NB4 (cell line): Measurements from ENCODE around the gene RUFY1.
"Not testable (repeated sequence)": the region's sequence is repeated elsewhere in the genome, so short reads cannot be mapped to it uniquely, and the experiment has no call there.

Experiments
- DNase-seq: peaks from one replicate; pipeline ENCODE4 v3.0.0; 2010; ENCODE audit warnings: low read depth
- H3K4me3 ChIP-seq: one replicate; pipeline ENCODE4 v1.5.1; 2011; ENCODE audit warnings: mild to moderate bottlenecking, low read depth, low read length, moderate library complexity
- CTCF ChIP-seq: IDR thresholded peaks from one replicate; pipeline ENCODE4 v1.5.1; 2012; ENCODE audit warnings: low read depth, low read length
- MYC ChIP-seq: IDR thresholded peaks from 2 replicates; pipeline ENCODE4 v1.6.1; 2011; ENCODE audit warnings: low read depth, low read length
- POLR2A ChIP-seq: IDR thresholded peaks from 2 replicates; pipeline ENCODE4 v1.6.1; 2011; ENCODE audit warnings: mild to moderate bottlenecking; ENCODE audit not compliant: insufficient read length; ENCODE audit errors: extremely low read depth
- TF ChIP-seq, protein P1 (sequence below): IDR thresholded peaks from 2 replicates; pipeline ENCODE4 v1.6.1; 2011; ENCODE audit warnings: low read depth, low read length

RUFY1 gene, protein sequence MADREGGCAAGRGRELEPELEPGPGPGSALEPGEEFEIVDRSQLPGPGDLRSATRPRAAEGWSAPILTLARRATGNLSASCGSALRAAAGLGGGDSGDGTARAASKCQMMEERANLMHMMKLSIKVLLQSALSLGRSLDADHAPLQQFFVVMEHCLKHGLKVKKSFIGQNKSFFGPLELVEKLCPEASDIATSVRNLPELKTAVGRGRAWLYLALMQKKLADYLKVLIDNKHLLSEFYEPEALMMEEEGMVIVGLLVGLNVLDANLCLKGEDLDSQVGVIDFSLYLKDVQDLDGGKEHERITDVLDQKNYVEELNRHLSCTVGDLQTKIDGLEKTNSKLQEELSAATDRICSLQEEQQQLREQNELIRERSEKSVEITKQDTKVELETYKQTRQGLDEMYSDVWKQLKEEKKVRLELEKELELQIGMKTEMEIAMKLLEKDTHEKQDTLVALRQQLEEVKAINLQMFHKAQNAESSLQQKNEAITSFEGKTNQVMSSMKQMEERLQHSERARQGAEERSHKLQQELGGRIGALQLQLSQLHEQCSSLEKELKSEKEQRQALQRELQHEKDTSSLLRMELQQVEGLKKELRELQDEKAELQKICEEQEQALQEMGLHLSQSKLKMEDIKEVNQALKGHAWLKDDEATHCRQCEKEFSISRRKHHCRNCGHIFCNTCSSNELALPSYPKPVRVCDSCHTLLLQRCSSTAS

GRCh38 chr5:179550511-179551342, at the start of gene RUFY1:
RUFY1 (plus strand) TSS chr5:179550554; CDS start chr5:179550570, 16 bp downstream.
- peak; percentile 82 for DNase-seq
- H3K4me3 ChIP-seq: peak within 1 kb of the TSS; percentile 95
- no peak; the same call in 1 of the 2 replicates for TF ChIP-seq MYC
- TF ChIP-seq POLR2A: peak; percentile 58
- TF ChIP-seq, protein P1, sequence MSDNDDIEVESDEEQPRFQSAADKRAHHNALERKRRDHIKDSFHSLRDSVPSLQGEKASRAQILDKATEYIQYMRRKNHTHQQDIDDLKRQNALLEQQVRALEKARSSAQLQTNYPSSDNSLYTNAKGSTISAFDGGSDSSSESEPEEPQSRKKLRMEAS: 0 out of 2 replicates have a peak, but pooled peaks have one; percentile 1

DNA sequence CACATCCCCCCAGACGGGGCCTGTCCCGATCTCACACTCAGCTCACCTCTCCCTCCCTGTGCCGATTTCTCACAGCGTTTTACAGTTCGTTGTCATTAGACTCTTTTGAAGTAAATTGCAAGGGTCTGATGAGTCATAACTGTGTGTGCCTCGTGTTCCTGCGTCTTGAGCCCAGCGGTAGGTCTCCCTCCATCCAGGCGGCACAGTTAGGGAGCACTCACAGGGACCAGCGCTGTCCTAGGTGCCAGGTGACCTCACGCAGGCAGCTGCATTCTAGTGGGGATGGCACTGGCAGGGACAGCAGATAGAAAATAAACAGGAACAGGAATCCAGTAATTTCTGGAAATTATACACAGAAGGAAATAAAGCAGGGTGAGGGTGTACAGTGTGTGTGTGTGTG, 48.4 kb upstream of the RUFY1 start:
- DNase-seq, H3K4me3 ChIP-seq: not testable (repeated sequence)

DNA sequence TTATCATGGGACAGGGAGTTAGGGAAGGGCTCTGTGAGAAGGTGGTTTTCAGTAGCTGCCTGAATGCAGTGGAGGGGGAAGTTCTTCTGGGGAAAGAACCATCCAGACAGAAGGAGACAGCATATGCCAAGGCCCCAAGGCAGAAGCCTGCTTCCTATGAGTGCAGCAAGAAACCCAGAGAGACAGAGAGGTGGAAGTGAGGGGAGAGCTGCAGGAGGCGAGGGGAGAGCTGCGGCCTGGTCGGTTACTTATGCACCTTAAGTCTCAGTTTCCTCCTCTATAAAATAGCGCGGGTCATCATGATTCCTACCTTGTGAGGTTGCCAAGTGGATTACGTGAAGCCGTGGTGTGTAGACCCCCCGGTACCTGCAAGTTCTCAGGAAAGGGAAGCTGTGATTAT, 47.9 kb upstream of the RUFY1 start:
- DNase-seq, H3K4me3 ChIP-seq: not testable (repeated sequence)

DNA sequence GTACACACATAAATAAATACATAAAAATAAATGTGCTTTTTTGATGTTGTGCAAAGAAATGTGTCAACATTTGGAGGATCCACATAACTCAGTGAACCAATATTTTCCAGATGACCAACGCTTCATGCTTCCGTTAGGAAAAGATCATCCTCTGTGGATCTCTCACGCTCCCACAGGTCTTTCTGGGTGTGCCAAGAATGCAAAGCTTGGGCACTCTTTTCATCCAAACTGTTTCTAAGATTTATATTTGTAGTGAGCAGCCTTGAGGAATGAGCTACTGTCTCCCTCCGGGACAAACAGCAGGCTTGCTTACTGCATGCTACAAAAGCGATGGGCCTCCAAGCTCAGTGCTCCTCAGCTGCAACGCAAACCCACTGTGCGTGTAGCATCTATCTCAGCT, 46.2 kb upstream of the RUFY1 start:
- no peak for DNase-seq
- TF ChIP-seq MYC: no peak
- no peak overlapping the region for H3K4me3 ChIP-seq

GRCh38 chr5:179504600-179505396, 45.6 kb upstream of the RUFY1 start:
- TF ChIP-seq, protein P1: no peak
- TF ChIP-seq MYC: no peak
- no peak for TF ChIP-seq CTCF
- TF ChIP-seq POLR2A: no peak
- no peak overlapping the region for H3K4me3 ChIP-seq
- no peak for DNase-seq

GRCh38 chr5:179505636-179506261, 44.6 kb upstream of the RUFY1 start:
- no peak overlapping the region for H3K4me3 ChIP-seq
- TF ChIP-seq, protein P1: no peak
- TF ChIP-seq POLR2A (no peak), MYC (no peak), CTCF (no peak)
- no peak for DNase-seq

GRCh38 chr5:179509239-179509638, 41.1 kb upstream of the RUFY1 start:
- no peak overlapping the region for H3K4me3 ChIP-seq
- peak; percentile 27 for DNase-seq
- no peak for TF ChIP-seq MYC
- no peak for TF ChIP-seq POLR2A
- TF ChIP-seq CTCF: no peak
- TF ChIP-seq, protein P1: peak; percentile 65; the same call in 1 of the 2 replicates
